B cell (primary cell): ENCODE measurements around the gene SAPCD2. TPM values are rescaled to one million over a fixed set of nuclear protein-coding genes. Genes with fewer than 3 reads are reported as not detected.

Source experiments
- ATAC-seq: fragments of 200-7000 bp; cut with Tn5 transposase; one replicate; pipeline ENCODE4 v1.10.0; 2021; ENCODE audit warnings: low read depth, mild to moderate bottlenecking, moderate number of reproducible peaks, moderate library complexity
- CTCF ChIA-PET: fragments of 350-600 bp; sonication (Branson Sonifier 250); formaldehyde crosslinking; loops from one replicate; lab custom pipeline; 2021; ENCODE audit warnings: antibody characterized with exemption, inconsistent platforms; lab: Charles Lee
- POLR2A ChIA-PET: fragments of 350-600 bp; sonication (Branson Sonifier 250); formaldehyde crosslinking; loops from one replicate; lab custom pipeline; 2021; ENCODE audit warnings: antibody characterized with exemption; lab: Charles Lee
- DNase-seq: peaks from one replicate; pipeline ENCODE4 v3.0.0; 2013
- H2AFZ ChIP-seq: 2 replicates; pipeline ENCODE4 v1.6.1; 2012; ENCODE audit warnings: mild to moderate bottlenecking, low read depth, low read length; ENCODE audit not compliant: insufficient read depth, poor library complexity, severe bottlenecking
- H3K27ac ChIP-seq, 2 donors: 1 replicate in 1 of 2; 2 replicates in 1 of 2; pipeline ENCODE4 v1.5.1; 2012 to 2013; ENCODE audit warnings: low read length in 2 of 2, mild to moderate bottlenecking in 2 of 2, moderate library complexity in 1 of 2
- H3K27me3 ChIP-seq, 4 experiments: fragments of 200-600 bp in 1 of 4; sonication (generic) in 1 of 4; replicated peaks in 1 of 4; 1 replicate in 2 of 4; 2 replicates in 2 of 4; pipeline versions ENCODE4 v1.6.1 to v1.7.0; 2013 to 2016; ENCODE audit warnings: low read length in 3 of 4, mild to moderate bottlenecking in 2 of 4, mixed read lengths in 1 of 4, moderate library complexity in 1 of 4; ENCODE audit not compliant: insufficient read depth in 4 of 4, control insufficient read depth in 3 of 4; ENCODE audit errors: control extremely low read depth in 1 of 4
- H3K36me3 ChIP-seq, 2 experiments: replicated peaks in 1 of 2; 1 replicate in 1 of 2; 2 replicates in 1 of 2; pipeline versions ENCODE4 v1.6.1 to v1.7.1; 2013; ENCODE audit warnings: low read length in 1 of 2; ENCODE audit not compliant: insufficient read depth in 2 of 2, control insufficient read depth in 1 of 2; ENCODE audit errors: control extremely low read depth in 1 of 2, extremely low read depth in 1 of 2
- H3K4me1 ChIP-seq, 2 donors: fragments of 200-600 bp in 1 of 2; sonication (generic) in 1 of 2; 1 replicate in 1 of 2; 2 replicates in 1 of 2; pipeline versions ENCODE4 v1.5.1 to v1.6.1; 2013 to 2017; ENCODE audit warnings: low read length in 2 of 2; ENCODE audit not compliant: control insufficient read depth in 2 of 2, insufficient read depth in 2 of 2
- H3K4me2 ChIP-seq: replicated peaks from 2 replicates; pipeline ENCODE3; 2012; ENCODE audit warnings: mild to moderate bottlenecking, low read depth, low read length; ENCODE audit not compliant: poor library complexity, severe bottlenecking
- H3K4me3 ChIP-seq, 5 experiments: fragments of 200-600 bp in 1 of 5; sonication (generic) in 1 of 5; 1 replicate in 3 of 5; 2 replicates in 2 of 5; pipeline versions ENCODE4 v1.5.1 to v1.7.0; 2011 to 2016; ENCODE audit warnings: low read length in 4 of 5, mild to moderate bottlenecking in 4 of 5, low read depth in 2 of 5, control low read depth in 1 of 5, moderate library complexity in 1 of 5; ENCODE audit not compliant: insufficient read depth in 1 of 5; ENCODE audit errors: control extremely low read depth in 1 of 5, extremely low read depth in 1 of 5
- H3K79me2 ChIP-seq: fragments of 200-600 bp; sonication (generic); one replicate; pipeline ENCODE4 v1.6.0; 2016; ENCODE audit warnings: low read length; ENCODE audit not compliant: control insufficient read depth, insufficient read depth
- H3K9ac ChIP-seq: fragments of 200-600 bp; sonication (generic); 2 replicates; pipeline ENCODE4 v1.6.1; 2017; ENCODE audit warnings: mild to moderate bottlenecking, low read length, moderate library complexity
- H3K9me3 ChIP-seq, 3 donors: one replicate each; pipeline versions ENCODE4 v1.6.1 to v1.7.1; 2013; ENCODE audit warnings: low read length in 2 of 3; ENCODE audit not compliant: control insufficient read depth in 2 of 3, insufficient read depth in 1 of 3; ENCODE audit errors: control extremely low read depth in 1 of 3
- H4K20me1 ChIP-seq: 2 replicates; pipeline ENCODE4 v1.6.0; 2012; ENCODE audit warnings: mild to moderate bottlenecking, low read length; ENCODE audit not compliant: insufficient read depth, control insufficient read depth, poor library complexity, severe bottlenecking
- H3K27ac Mint-ChIP-seq: one replicate; pipeline ENCODE4 v1.8.0; 2021; ENCODE audit warnings: mixed read lengths
- H3K27me3 Mint-ChIP-seq: one replicate; pipeline ENCODE4 v1.8.0; 2021; ENCODE audit warnings: mixed read lengths
- H3K4me1 Mint-ChIP-seq: one replicate; pipeline ENCODE4 v1.8.0; 2021; ENCODE audit warnings: mixed read lengths
- H3K4me3 Mint-ChIP-seq: one replicate; pipeline ENCODE4 v1.8.0; 2021; ENCODE audit warnings: mixed read lengths
- H3K9me3 Mint-ChIP-seq: one replicate; pipeline ENCODE4 v1.8.0; 2022; ENCODE audit warnings: mixed read lengths; ENCODE audit not compliant: insufficient read depth
- EZH2 ChIP-seq: IDR thresholded peaks from 2 replicates; pipeline ENCODE4 v1.6.1; 2012; ENCODE audit warnings: borderline replicate concordance, low read depth, mild to moderate bottlenecking, moderate library complexity, low read length; ENCODE audit not compliant: insufficient read depth, poor library complexity, severe bottlenecking
- WGBS: methylation state at CpG from one replicate; pipeline ENCODE4 v1.1.5; 2013; ENCODE audit warnings: missing lambda C conversion rate; ENCODE audit not compliant: insufficient coverage; 5-methylcytosine and 5-hydroxymethylcytosine counted together
- intact Hi-C: fragments of 100-400 bp; cut with micrococcal nuclease; formaldehyde crosslinking; loops from one replicate; pipeline ENCODE4 v1.10.0; 2022
- polyA plus RNA-seq: library from polyadenylated mRNA; depleted of rRNA; stranded (reverse); fragments of >200 nt; gene quantifications from 2 replicates; pipeline ENCODE4 v1.2.3, GENCODE V29; 2012
- total RNA-seq, 2 donors: library from RNA; stranded (reverse); fragments of 120-200 nt in 1 of 2; gene quantifications; 1 replicate in 1 of 2; 2 replicates in 1 of 2; pipeline versions ENCODE4 v1.2.3 to v1.2.4, GENCODE V29; 2013 to 2022
- TF ChIP-seq, protein P1 (sequence below): fragments of 200-600 bp; IDR thresholded peaks from one replicate; pipeline ENCODE4 v1.8.0; 2022; ENCODE audit warnings: antibody characterized with exemption, mild to moderate bottlenecking

SAPCD2 gene
- total and polyA plus RNA-seq, 2 donors (not counting 1 experiment from before 2014, with no cell fraction given): 0.39 to 0.69 TPM

DNA sequence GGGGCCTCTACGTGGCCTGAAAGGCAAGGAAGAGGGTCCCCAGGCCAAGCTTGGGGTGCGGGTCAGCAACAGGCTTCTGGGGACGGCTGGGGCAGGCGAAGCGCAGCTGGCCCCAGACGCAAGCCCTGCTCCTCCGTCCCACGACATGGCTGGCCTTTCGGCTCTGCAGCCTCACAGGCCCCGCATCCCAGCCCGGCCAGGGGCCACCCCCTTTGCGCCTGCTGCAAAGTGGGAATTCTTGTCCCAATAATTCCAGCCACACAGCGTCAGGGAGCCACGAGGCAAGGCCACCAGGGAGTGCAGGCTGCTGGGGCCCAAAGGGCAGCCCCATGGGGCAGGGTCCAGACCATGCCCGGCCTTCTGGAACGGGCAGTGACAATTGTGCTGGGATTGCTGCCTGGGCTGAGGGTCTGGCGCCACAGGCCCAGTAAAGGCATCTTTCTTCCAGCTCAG lies 15.4 kb downstream of the SAPCD2 start:
- peaks cover 0 to 44% (median 24%) of the 10 kb centered on the region in 4 experiments for H3K27me3 ChIP-seq
- H3K79me2 ChIP-seq: no peaks in the 10 kb centered on the region
- intact Hi-C loops: no loop called here
- no peak overlapping the region for H3K27ac ChIP-seq
- H3K4me1 Mint-ChIP-seq: peaks cover 4% of the 10 kb centered on the region
- TF ChIP-seq, protein P1, sequence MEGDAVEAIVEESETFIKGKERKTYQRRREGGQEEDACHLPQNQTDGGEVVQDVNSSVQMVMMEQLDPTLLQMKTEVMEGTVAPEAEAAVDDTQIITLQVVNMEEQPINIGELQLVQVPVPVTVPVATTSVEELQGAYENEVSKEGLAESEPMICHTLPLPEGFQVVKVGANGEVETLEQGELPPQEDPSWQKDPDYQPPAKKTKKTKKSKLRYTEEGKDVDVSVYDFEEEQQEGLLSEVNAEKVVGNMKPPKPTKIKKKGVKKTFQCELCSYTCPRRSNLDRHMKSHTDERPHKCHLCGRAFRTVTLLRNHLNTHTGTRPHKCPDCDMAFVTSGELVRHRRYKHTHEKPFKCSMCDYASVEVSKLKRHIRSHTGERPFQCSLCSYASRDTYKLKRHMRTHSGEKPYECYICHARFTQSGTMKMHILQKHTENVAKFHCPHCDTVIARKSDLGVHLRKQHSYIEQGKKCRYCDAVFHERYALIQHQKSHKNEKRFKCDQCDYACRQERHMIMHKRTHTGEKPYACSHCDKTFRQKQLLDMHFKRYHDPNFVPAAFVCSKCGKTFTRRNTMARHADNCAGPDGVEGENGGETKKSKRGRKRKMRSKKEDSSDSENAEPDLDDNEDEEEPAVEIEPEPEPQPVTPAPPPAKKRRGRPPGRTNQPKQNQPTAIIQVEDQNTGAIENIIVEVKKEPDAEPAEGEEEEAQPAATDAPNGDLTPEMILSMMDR: no peak
- no peak for TF ChIP-seq EZH2
- ATAC-seq: no peak
- no peak overlapping the region for H3K4me3 ChIP-seq
- H3K9me3 ChIP-seq: peaks cover 0 to 14% (median 0%) of the 10 kb centered on the region in 3 donors
- DNase-seq: no peak
- peaks cover 14 to 15% of the 10 kb centered on the region in 2 donors for H3K4me1 ChIP-seq
- H3K27ac Mint-ChIP-seq: no peak overlapping the region
- H3K9ac ChIP-seq: no peak overlapping the region
- H3K36me3 ChIP-seq: no peaks in the 10 kb centered on the region
- no peak overlapping the region for H2AFZ ChIP-seq
- H3K27me3 Mint-ChIP-seq: peaks cover 7% of the 10 kb centered on the region
- ChIA-PET POLR2A (interaction anchor here (1.0 kb wide), 1 partner anchor 32 kb away, joined by 3 read pairs; the partner anchor contains the start of gene MAN1B1), CTCF (interaction anchor here (1.1 to 2.3 kb wide), 3 partner anchors 8 to 20 kb away, joined by 3 to 9 read pairs (median 9); no protein-coding TSS in a partner anchor)
- no peaks in the 10 kb centered on the region for H4K20me1 ChIP-seq
- no peak overlapping the region for H3K4me2 ChIP-seq
- WGBS: 90% methylated on average over 17 of the region's 17 CpGs
- no peaks in the 10 kb centered on the region for H3K9me3 Mint-ChIP-seq
- no peak overlapping the region for H3K4me3 Mint-ChIP-seq
